Astrocyte of the hippocampus (primary cell): Measurements from ENCODE around the gene CNTNAP2.

Experiments
- DNase-seq: peaks from one replicate; pipeline ENCODE4 v3.0.0; 2011; ENCODE audit warnings: low read depth, low spot score

The CNTNAP2 gene

GRCh38 chr7:148177972-148178371 lies 2061.4 kb downstream of the CNTNAP2 start:
- no peak for DNase-seq

GRCh38 chr7:148180075-148180474 lies 2063.5 kb downstream of the CNTNAP2 start:
- DNase-seq, result no peak

GRCh38 chr7:148182264-148182663 lies 2065.7 kb downstream of the CNTNAP2 start:
- DNase-seq, result peak; percentile 29

GRCh38 chr7:148185041-148185440 lies 2068.4 kb downstream of the CNTNAP2 start:
- peak; percentile 78 for DNase-seq

- no peak for DNase-seq
These were observed 2070.9 kb downstream of the CNTNAP2 start for GRCh38 chr7:148187471-148187870.

GRCh38 chr7:148191391-148192065 lies 2074.9 kb downstream of the CNTNAP2 start:
- DNase-seq, result no peak

GRCh38 chr7:148192491-148192890 lies 2075.9 kb downstream of the CNTNAP2 start:
- DNase-seq, result no peak

- DNase-seq, result no peak
These were observed 2085.4 kb downstream of the CNTNAP2 start for GRCh38 chr7:148201992-148202391.

GRCh38 chr7:148204639-148205304 lies 2088.2 kb downstream of the CNTNAP2 start:
- no peak for DNase-seq

GRCh38 chr7:148209643-148210190 lies 2093.1 kb downstream of the CNTNAP2 start:
- no peak for DNase-seq

GRCh38 chr7:148210804-148211325 lies 2094.3 kb downstream of the CNTNAP2 start:
- DNase-seq, result no peak

- DNase-seq, result peak; percentile 28
These were observed 2095.1 kb downstream of the CNTNAP2 start for GRCh38 chr7:148211740-148212151.

- DNase-seq, result no peak
These were observed 2096.1 kb downstream of the CNTNAP2 start for GRCh38 chr7:148212731-148213130.

- DNase-seq, result no peak
These were observed 2097.5 kb downstream of the CNTNAP2 start for GRCh38 chr7:148214101-148214500.

- no peak for DNase-seq
These were observed 2102.0 kb downstream of the CNTNAP2 start for GRCh38 chr7:148218603-148219002.

GRCh38 chr7:148222721-148223120 lies 2106.1 kb downstream of the CNTNAP2 start:
- DNase-seq, result no peak

- DNase-seq, result no peak
These were observed 2106.6 kb downstream of the CNTNAP2 start for GRCh38 chr7:148223160-148223559.

- no peak for DNase-seq
These were observed 2107.1 kb downstream of the CNTNAP2 start for GRCh38 chr7:148223738-148224137.

- no peak for DNase-seq
These were observed 2113.7 kb downstream of the CNTNAP2 start for GRCh38 chr7:148230296-148230695.

GRCh38 chr7:148230883-148231282 lies 2114.3 kb downstream of the CNTNAP2 start:
- DNase-seq, result no peak

GRCh38 chr7:148232784-148233183 lies 2116.2 kb downstream of the CNTNAP2 start:
- DNase-seq, result no peak

GRCh38 chr7:148234715-148235114 lies 2118.1 kb downstream of the CNTNAP2 start:
- DNase-seq, result no peak
